Thyroid gland (tissue), 4 donors: Measurements from ENCODE around the gene HEG1.

ENCODE experiments used
- POLR2A ChIP-seq, 2 donors: fragments of 450-650 bp; IDR thresholded peaks; one replicate each; pipeline ENCODE4 v1.6.1; 2017; ENCODE audit warnings: antibody characterized with exemption in 2 of 2, mild to moderate bottlenecking in 2 of 2, moderate library complexity in 1 of 2
- TF ChIP-seq, protein P1 (sequence below), 6 experiments: fragments of 200-600 bp in 3 of 6; fragments of 450-650 bp in 3 of 6; sonication (generic) in 3 of 6; IDR thresholded peaks; one replicate each; pipeline ENCODE4 v1.5.1; 2016 to 2019; ENCODE audit warnings: antibody characterized with exemption in 6 of 6, mild to moderate bottlenecking in 2 of 6, inconsistent platforms in 1 of 6, moderate library complexity in 1 of 6

DNA sequence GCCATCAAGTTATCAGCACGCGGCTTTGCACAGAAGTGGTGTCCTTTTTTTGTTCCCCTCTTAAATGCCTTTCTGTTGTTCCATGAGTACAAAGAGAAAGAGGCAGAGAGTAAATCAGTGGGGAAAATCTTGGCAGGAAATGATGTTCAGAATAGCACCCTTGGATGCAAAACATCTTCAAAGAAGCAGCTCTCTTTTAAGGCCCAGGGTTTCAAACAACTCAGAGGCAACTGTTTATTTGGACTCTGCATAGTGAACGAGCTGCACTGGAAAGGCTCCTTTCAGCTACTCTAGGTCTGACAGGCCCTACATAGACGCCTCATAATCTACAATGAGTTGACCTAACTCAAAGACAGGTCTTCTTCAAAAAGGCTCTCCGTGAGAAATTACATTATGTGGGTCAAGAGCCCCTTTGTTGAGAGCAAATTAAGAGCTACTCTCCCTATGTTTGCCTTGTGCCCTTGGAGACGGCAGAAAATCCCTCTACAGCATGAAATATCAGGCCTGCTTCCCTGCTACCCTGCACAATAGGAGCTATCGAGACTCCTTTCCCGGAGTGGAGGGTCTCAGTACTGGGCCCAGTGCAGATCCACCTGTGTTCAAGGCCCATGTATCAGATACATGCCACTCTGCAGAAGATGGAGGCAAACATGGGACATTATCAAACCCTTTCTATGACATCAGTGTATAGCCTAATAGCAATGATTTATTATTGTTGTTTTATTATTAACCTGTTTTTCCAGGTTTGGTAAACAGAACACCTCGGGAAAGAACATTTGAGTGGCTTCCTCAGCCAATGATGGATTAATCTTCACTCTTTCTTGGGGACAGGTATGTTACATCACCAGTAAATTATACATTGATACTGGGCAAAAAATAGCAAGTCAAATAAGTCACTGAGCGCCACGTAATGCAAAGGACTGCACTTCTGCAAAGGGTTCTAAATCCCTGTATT is 53.1 kb downstream of the HEG1 start:
- TF ChIP-seq, protein P1, sequence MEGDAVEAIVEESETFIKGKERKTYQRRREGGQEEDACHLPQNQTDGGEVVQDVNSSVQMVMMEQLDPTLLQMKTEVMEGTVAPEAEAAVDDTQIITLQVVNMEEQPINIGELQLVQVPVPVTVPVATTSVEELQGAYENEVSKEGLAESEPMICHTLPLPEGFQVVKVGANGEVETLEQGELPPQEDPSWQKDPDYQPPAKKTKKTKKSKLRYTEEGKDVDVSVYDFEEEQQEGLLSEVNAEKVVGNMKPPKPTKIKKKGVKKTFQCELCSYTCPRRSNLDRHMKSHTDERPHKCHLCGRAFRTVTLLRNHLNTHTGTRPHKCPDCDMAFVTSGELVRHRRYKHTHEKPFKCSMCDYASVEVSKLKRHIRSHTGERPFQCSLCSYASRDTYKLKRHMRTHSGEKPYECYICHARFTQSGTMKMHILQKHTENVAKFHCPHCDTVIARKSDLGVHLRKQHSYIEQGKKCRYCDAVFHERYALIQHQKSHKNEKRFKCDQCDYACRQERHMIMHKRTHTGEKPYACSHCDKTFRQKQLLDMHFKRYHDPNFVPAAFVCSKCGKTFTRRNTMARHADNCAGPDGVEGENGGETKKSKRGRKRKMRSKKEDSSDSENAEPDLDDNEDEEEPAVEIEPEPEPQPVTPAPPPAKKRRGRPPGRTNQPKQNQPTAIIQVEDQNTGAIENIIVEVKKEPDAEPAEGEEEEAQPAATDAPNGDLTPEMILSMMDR (IDR thresholded peaks at IDR 0.05), result no peak
- TF ChIP-seq POLR2A (IDR thresholded peaks at IDR 0.05), result no peak
